Glutamatergic neuron (in vitro differentiated cells): ENCODE results near the gene KCNH3. TPM values are rescaled to one million over a fixed set of nuclear protein-coding genes. Genes with fewer than 3 reads are reported as not detected.

ENCODE experiments used
- DNase-seq: peaks from one replicate; pipeline ENCODE4 v3.0.0; 2022
- H3K27ac Mint-ChIP-seq: one replicate; pipeline ENCODE4 v1.8.0; 2020; ENCODE audit warnings: mild to moderate bottlenecking, mixed read lengths, inconsistent platforms; ENCODE audit not compliant: unreplicated experiment
- H3K27me3 Mint-ChIP-seq: one replicate; pipeline ENCODE4 v1.8.0; 2020; ENCODE audit warnings: mild to moderate bottlenecking, moderate library complexity, mixed read lengths, inconsistent platforms; ENCODE audit not compliant: unreplicated experiment
- H3K36me3 Mint-ChIP-seq: one replicate; pipeline ENCODE4 v1.8.0; 2020; ENCODE audit warnings: mild to moderate bottlenecking, mixed read lengths, inconsistent platforms; ENCODE audit not compliant: unreplicated experiment
- H3K4me1 Mint-ChIP-seq: one replicate; pipeline ENCODE4 v1.8.0; 2020; ENCODE audit warnings: mild to moderate bottlenecking, low read depth, mixed read lengths, inconsistent platforms; ENCODE audit not compliant: unreplicated experiment
- H3K4me3 Mint-ChIP-seq: one replicate; pipeline ENCODE4 v1.8.0; 2020; ENCODE audit warnings: mild to moderate bottlenecking, mixed read lengths, inconsistent platforms; ENCODE audit not compliant: unreplicated experiment
- H3K9me3 Mint-ChIP-seq: one replicate; pipeline ENCODE4 v1.8.0; 2020; ENCODE audit warnings: mild to moderate bottlenecking, moderate library complexity, mixed read lengths, inconsistent platforms; ENCODE audit not compliant: unreplicated experiment
- total RNA-seq: library from RNA; stranded (reverse); fragmentation: NEBNext Ultra II Directional; extraction: Animal tissue kit (Norgen Biotek cat#: 25700); gene quantifications from one replicate; pipeline ENCODE4 v1.2.1, GENCODE V29; 2021; ENCODE audit not compliant: unreplicated experiment
- TF ChIP-seq, protein P1 (sequence below): fragments of 200-600 bp; sonication (generic); IDR thresholded peaks from one replicate; pipeline ENCODE4 v1.5.0; 2021; ENCODE audit not compliant: partially characterized antibody, unreplicated experiment

KCNH3 gene
- total RNA-seq, 1 donor from 2014 or later, result 5.9 TPM

- DNase-seq, result no peak
- TF ChIP-seq, protein P1, sequence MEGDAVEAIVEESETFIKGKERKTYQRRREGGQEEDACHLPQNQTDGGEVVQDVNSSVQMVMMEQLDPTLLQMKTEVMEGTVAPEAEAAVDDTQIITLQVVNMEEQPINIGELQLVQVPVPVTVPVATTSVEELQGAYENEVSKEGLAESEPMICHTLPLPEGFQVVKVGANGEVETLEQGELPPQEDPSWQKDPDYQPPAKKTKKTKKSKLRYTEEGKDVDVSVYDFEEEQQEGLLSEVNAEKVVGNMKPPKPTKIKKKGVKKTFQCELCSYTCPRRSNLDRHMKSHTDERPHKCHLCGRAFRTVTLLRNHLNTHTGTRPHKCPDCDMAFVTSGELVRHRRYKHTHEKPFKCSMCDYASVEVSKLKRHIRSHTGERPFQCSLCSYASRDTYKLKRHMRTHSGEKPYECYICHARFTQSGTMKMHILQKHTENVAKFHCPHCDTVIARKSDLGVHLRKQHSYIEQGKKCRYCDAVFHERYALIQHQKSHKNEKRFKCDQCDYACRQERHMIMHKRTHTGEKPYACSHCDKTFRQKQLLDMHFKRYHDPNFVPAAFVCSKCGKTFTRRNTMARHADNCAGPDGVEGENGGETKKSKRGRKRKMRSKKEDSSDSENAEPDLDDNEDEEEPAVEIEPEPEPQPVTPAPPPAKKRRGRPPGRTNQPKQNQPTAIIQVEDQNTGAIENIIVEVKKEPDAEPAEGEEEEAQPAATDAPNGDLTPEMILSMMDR, result no peak
- H3K27me3 Mint-ChIP-seq, result peaks cover 25% of the 10 kb centered on the region
- H3K36me3 Mint-ChIP-seq, result no peaks in the 10 kb centered on the region
- H3K27ac Mint-ChIP-seq, result no peak overlapping the region
- H3K4me3 Mint-ChIP-seq, result no peak overlapping the region
- peaks cover 27% of the 10 kb centered on the region for H3K4me1 Mint-ChIP-seq
- H3K9me3 Mint-ChIP-seq, result peaks cover 13% of the 10 kb centered on the region
Measured at GRCh38 chr12:49545815-49546214, 7.0 kb downstream of the KCNH3 start.

GRCh38 chr12:49546481-49546880 is 7.7 kb downstream of the KCNH3 start:
- H3K4me1 Mint-ChIP-seq, result peaks cover 25% of the 10 kb centered on the region
- no peak overlapping the region for H3K4me3 Mint-ChIP-seq
- H3K27me3 Mint-ChIP-seq, result peaks cover 21% of the 10 kb centered on the region
- no peak for DNase-seq
- no peaks in the 10 kb centered on the region for H3K36me3 Mint-ChIP-seq
- no peak overlapping the region for H3K27ac Mint-ChIP-seq
- H3K9me3 Mint-ChIP-seq, result peaks cover 15% of the 10 kb centered on the region
- TF ChIP-seq, protein P1, result no peak

DNA sequence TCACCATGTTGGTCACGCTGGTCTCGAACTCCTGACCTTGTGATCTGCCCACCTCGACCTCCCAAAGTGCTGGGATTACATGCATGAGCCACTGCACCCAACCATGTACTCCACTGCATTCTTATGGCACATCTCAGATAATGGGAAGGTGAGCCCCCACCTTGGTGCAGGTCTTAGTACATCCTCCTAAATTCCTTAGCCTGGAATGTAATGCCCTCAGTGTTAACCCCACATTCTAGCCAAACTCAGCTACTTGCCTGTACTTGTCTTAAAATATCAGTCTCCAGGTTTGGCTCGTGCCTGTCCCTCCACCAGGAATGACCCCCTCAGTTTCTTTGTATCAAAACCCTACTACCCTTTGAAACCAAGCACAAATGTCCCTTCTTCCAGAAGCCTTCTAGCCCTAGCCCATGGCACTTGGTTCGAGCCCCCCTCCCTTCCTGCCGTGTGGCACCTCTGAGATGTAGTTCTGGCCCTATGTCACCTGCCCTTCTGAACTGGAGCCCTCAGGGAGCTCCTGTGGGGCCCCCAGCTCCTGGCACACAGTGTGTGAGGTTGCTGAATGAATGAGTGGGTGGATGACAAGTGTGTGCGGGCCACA is 8.4 kb downstream of the KCNH3 start:
- TF ChIP-seq, protein P1, result no peak
- Mint-ChIP-seq H3K27ac (no peak overlapping the region), H3K9me3 (peaks cover 17% of the 10 kb centered on the region), H3K4me3 (no peak overlapping the region), H3K36me3 (no peaks in the 10 kb centered on the region), H3K27me3 (peaks cover 20% of the 10 kb centered on the region), H3K4me1 (peaks cover 25% of the 10 kb centered on the region)
- DNase-seq, result no peak

DNA sequence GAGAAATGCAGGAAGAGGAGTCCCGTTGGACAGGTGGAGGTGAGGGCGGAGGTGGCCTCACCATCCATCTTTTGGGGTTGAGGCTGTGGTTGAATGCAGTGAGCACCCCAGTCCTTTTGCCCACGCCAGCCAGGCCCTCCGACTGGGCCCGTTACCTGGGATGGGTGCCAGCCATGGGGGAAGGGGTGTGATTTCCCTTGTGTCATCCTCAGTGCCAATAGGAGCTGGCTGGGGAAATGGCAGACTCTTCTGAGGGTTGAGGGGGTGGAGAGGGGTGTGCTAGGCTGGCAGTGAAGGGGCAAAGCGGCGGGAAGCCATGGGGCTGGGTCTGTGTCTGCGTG is 9.6 kb downstream of the KCNH3 start:
- Mint-ChIP-seq H3K9me3 (peaks cover 19% of the 10 kb centered on the region), H3K4me1 (peaks cover 20% of the 10 kb centered on the region), H3K27ac (no peak overlapping the region), H3K27me3 (peaks cover 24% of the 10 kb centered on the region), H3K36me3 (no peaks in the 10 kb centered on the region), H3K4me3 (no peak overlapping the region)
- no peak for DNase-seq
- TF ChIP-seq, protein P1, result no peak

GRCh38 chr12:49548822-49549648 is 10.2 kb downstream of the KCNH3 start:
- TF ChIP-seq, protein P1, result peak; percentile 29
- peaks cover 17% of the 10 kb centered on the region for H3K4me1 Mint-ChIP-seq
- peak overlapping the region; percentile 49 for H3K4me3 Mint-ChIP-seq
- peaks cover 24% of the 10 kb centered on the region for H3K27me3 Mint-ChIP-seq
- H3K9me3 Mint-ChIP-seq, result peaks cover 19% of the 10 kb centered on the region
- H3K36me3 Mint-ChIP-seq, result no peaks in the 10 kb centered on the region
- H3K27ac Mint-ChIP-seq, result no peak overlapping the region
- DNase-seq, result peak; percentile 63
